ENCODE results near the gene IL17F.

IL17F gene

GRCh38 chr6:52271852-52272460 lies 27.7 kb upstream of the IL17F start:
- POLR2A ChIA-PET, result interaction anchor here (0.6 to 7.8 kb wide), 4 partner anchors 8 to 1058 kb away, joined by 3 to 44 read pairs (median 4); partner anchors contain the start of gene MCM3
- TF ChIP-seq BHLHE40 (IDR thresholded peaks at IDR 0.05; ENCODE audit: borderline replicate concordance) (no peak), ELF4 (IDR thresholded peaks at IDR 0.05) (no peak), L3MBTL2 (conservative IDR thresholded peaks at IDR 0.05) (no peak), ZNF384 (IDR thresholded peaks at IDR 0.05) (no peak), CTBP1 (IDR thresholded peaks at IDR 0.05; ENCODE audit: borderline replicate concordance) (no peak), SUZ12 (IDR thresholded peaks at IDR 0.05) (no peak), ARNT (IDR thresholded peaks at IDR 0.05) (no peak), LEF1 (IDR thresholded peaks at IDR 0.05; ENCODE audit: borderline replicate concordance) (no peak), SP1 (IDR thresholded peaks at IDR 0.05) (no peak), FOXK2 (IDR thresholded peaks at IDR 0.05) (no peak), TARDBP (IDR thresholded peaks at IDR 0.05) (no peak)
- CTCF ChIA-PET, result interaction anchor here (0.6 to 1.6 kb wide), 2 partner anchors 8 to 10 kb away, joined by 5 read pairs; no protein-coding TSS in a partner anchor
- DNase-seq (ENCODE audit: extremely low spot score), result no peak

- ChIA-PET CTCF (interaction anchor here (0.6 to 1.6 kb wide), 11 partner anchors 8 to 343 kb away, joined by 3 to 8 read pairs (median 4); no protein-coding TSS in a partner anchor), POLR2A (interaction anchor here (1.2 to 1.8 kb wide), 3 partner anchors 9 to 21 kb away, joined by 5 to 8 read pairs (median 5); partner anchors contain the start of gene MCM3)
- no peak for TF ChIP-seq SP1 (IDR thresholded peaks at IDR 0.05)
- no peak for TF ChIP-seq TARDBP (IDR thresholded peaks at IDR 0.05)
- TF ChIP-seq PKNOX1 (IDR thresholded peaks at IDR 0.05), result no peak
- no peak for TF ChIP-seq BHLHE40 (IDR thresholded peaks at IDR 0.05; ENCODE audit: borderline replicate concordance)
- no peak for TF ChIP-seq FOXM1 (IDR thresholded peaks at IDR 0.05; ENCODE audit: borderline replicate concordance)
- peak; percentile 70 for DNase-seq (ENCODE audit: extremely low spot score)
Observed at GRCh38 chr6:52263709-52264540, 19.6 kb upstream of the IL17F start.

- no peak for DNase-seq (ENCODE audit: extremely low spot score)
- POLR2A ChIA-PET, result interaction anchor here (1.0 to 2.2 kb wide), 4 partner anchors 10 to 22 kb away, joined by 5 to 7 read pairs (median 5); partner anchors contain the start of gene MCM3
- TF ChIP-seq HDGF (IDR thresholded peaks at IDR 0.05; ENCODE audit: borderline replicate concordance), result no peak
- no peak for TF ChIP-seq SP1 (IDR thresholded peaks at IDR 0.05)
- TF ChIP-seq PKNOX1 (IDR thresholded peaks at IDR 0.05), result no peak
- no peak for TF ChIP-seq ELF4 (IDR thresholded peaks at IDR 0.05)
- TF ChIP-seq NFRKB (IDR thresholded peaks at IDR 0.05), result no peak
- no peak for TF ChIP-seq BHLHE40 (IDR thresholded peaks at IDR 0.05; ENCODE audit: borderline replicate concordance)
- TF ChIP-seq SUZ12 (IDR thresholded peaks at IDR 0.05), result no peak
- TF ChIP-seq FOXA1 (IDR thresholded peaks at IDR 0.05), result no peak
- TF ChIP-seq TARDBP (IDR thresholded peaks at IDR 0.05), result no peak
- no peak for TF ChIP-seq FOXM1 (IDR thresholded peaks at IDR 0.05; ENCODE audit: borderline replicate concordance)
- TF ChIP-seq ARNT (IDR thresholded peaks at IDR 0.05), result no peak
- TF ChIP-seq L3MBTL2 (conservative IDR thresholded peaks at IDR 0.05), result no peak
- no peak for TF ChIP-seq CTBP1 (IDR thresholded peaks at IDR 0.05; ENCODE audit: borderline replicate concordance)
- TF ChIP-seq ZNF384 (IDR thresholded peaks at IDR 0.05), result no peak
- TF ChIP-seq LEF1 (IDR thresholded peaks at IDR 0.05; ENCODE audit: borderline replicate concordance), result no peak
- TF ChIP-seq FOXK2 (IDR thresholded peaks at IDR 0.05), result no peak
- CTCF ChIA-PET, result interaction anchor here (0.6 to 0.9 kb wide), 2 partner anchors 137 to 155 kb away, joined by 3 to 4 read pairs; no protein-coding TSS in a partner anchor
Observed at GRCh38 chr6:52262620-52263344, 18.5 kb upstream of the IL17F start.

- no peak for TF ChIP-seq TARDBP (IDR thresholded peaks at IDR 0.05)
- no peak for TF ChIP-seq CTBP1 (IDR thresholded peaks at IDR 0.05; ENCODE audit: borderline replicate concordance)
- TF ChIP-seq HDGF (IDR thresholded peaks at IDR 0.05; ENCODE audit: borderline replicate concordance), result no peak
- POLR2A ChIA-PET, result interaction anchor here (1.8 to 2.4 kb wide), 3 partner anchors 22 to 24 kb away, joined by 4 to 10 read pairs (median 7); partner anchors contain the start of gene MCM3
- DNase-seq (ENCODE audit: extremely low spot score), result no peak
- CTCF ChIA-PET, result interaction anchor here (1.0 kb wide), 1 partner anchor 97 kb away, joined by 4 read pairs; no protein-coding TSS in a partner anchor
Observed at GRCh38 chr6:52261229-52261628, 16.9 kb upstream of the IL17F start.

- ChIA-PET CTCF (no interaction called here), POLR2A (interaction anchor here (1.8 to 2.4 kb wide), 3 partner anchors 21 to 24 kb away, joined by 4 to 10 read pairs (median 7); partner anchors contain the start of gene MCM3)
Observed at GRCh38 chr6:52260634-52261033, 16.3 kb upstream of the IL17F start.

GRCh38 chr6:52255434-52255833 lies 11.1 kb upstream of the IL17F start:
- ChIA-PET CTCF (interaction anchor here (1.1 kb wide), 1 partner anchor 9 kb away, joined by 4 read pairs; no protein-coding TSS in a partner anchor), POLR2A (interaction anchor here (0.8 to 1.0 kb wide), 2 partner anchors 28 to 29 kb away, joined by 3 to 4 read pairs; partner anchors contain the start of gene MCM3)
- no peak for DNase-seq (ENCODE audit: extremely low spot score)
- no peak for TF ChIP-seq SUZ12 (IDR thresholded peaks at IDR 0.05)
- no peak for TF ChIP-seq ARNT (IDR thresholded peaks at IDR 0.05)
- no peak for TF ChIP-seq FOXM1 (IDR thresholded peaks at IDR 0.05; ENCODE audit: borderline replicate concordance)

More at GRCh38 chr6:52260634-52261033, 16.3 kb upstream of the IL17F start:
- DNase-seq (ENCODE audit: extremely low spot score), result no peak
- no peak for TF ChIP-seq NFRKB (IDR thresholded peaks at IDR 0.05)
- no peak for TF ChIP-seq FOXM1 (IDR thresholded peaks at IDR 0.05; ENCODE audit: borderline replicate concordance)
- no peak for TF ChIP-seq L3MBTL2 (conservative IDR thresholded peaks at IDR 0.05)
- no peak for TF ChIP-seq HDGF (IDR thresholded peaks at IDR 0.05; ENCODE audit: borderline replicate concordance)
- TF ChIP-seq CTBP1 (IDR thresholded peaks at IDR 0.05; ENCODE audit: borderline replicate concordance), result no peak
- no peak for TF ChIP-seq FOXA1 (IDR thresholded peaks at IDR 0.05)

Measured in HEK293T (cell line).